Measurements from ENCODE around the gene SH3TC2.

GRCh38 chr5:149060325-149060724 lies 2.5 kb downstream of the SH3TC2 start:
- no peak for TF ChIP-seq CTCF (IDR thresholded peaks at IDR 0.05)
- no peak for TF ChIP-seq EZH2 (IDR thresholded peaks at IDR 0.05; ENCODE audit: borderline replicate concordance, insufficient read depth, low read depth, low read length, poor library complexity, severe bottlenecking)

Data from B cell (primary cell).